T-helper 2 cell (primary cell): ENCODE results near the gene PRKAR1B.

ENCODE experiments used
- DNase-seq, 5 experiments: peaks; one replicate each; pipeline versions ENCODE4 v3.0.0 to v3.0.0-alpha.2; 2012 to 2022

PRKAR1B gene

DNA sequence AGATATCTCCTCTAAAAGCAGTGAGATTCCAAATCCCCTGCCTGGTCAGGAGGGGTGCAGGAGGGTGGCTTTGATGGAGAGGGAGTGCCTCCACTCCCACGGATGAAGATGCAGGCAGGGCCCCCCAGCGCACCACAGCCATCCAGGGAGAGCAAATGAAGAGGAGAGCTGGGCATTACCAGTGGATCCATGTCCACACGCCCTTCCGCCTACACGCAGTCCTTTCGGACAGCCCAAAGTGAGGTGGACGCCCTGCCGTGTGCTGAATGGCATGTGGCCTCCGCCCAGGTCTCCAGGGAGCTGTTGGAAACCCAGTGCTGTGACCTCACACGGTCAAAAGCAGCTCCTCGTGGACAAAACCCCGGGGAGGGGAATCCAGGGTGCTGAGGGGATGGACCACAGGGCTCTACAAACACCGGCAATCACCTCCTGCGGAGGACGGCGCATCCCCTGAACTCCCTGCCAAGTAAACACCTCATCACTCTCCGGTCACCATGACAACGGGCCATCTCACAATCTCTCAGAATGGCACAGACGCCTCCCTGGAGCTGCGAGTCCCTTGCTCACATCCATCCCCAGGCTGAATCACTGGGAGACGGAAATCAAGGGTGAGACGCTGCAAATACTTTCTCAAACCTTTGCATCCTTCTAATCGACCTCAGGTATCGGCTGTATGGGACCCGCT lies 35.6 kb downstream of the PRKAR1B start:
- DNase-seq, result no peak

DNA sequence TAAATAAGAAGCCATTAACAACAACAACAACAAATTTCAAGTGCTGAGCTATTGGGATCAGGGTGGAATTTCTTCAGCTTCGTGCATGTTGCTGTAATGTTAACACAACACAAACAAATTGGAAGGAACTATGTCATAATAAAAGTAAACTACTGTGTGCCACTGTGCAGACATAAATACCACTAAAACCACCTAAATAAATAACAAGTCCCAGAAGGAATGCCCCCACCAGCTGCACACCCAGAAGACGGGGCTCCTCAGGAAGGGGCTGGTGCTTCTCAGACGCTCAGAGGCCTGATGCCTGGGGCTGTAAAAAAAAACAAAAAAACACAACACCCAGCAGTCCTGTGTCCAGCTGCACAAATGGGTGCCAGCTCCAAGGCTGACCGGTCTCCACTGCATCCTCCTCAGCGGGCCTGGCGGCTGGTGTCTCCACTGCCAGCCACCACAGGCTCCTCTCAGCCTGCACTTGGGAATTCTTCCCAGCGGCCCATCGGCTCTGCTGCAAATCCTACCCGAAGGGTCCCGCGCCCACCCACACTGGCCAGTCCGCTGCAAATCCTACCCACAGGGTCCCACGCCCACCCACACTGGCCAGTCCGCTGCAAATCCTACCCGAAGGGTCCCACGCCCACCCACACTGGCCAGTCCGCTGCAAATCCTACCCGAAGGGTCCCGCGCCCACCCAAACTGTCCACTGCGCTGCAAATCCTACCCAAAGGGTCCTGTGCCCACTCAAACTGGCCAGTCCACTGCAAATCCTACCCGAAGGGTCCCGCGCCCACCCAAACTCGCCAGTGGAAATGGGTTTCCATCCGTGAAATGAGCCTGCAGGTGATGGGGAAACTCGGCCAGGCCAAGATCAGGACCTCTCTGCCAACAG lies 36.4 kb downstream of the PRKAR1B start:
- DNase-seq, result no peak

DNA sequence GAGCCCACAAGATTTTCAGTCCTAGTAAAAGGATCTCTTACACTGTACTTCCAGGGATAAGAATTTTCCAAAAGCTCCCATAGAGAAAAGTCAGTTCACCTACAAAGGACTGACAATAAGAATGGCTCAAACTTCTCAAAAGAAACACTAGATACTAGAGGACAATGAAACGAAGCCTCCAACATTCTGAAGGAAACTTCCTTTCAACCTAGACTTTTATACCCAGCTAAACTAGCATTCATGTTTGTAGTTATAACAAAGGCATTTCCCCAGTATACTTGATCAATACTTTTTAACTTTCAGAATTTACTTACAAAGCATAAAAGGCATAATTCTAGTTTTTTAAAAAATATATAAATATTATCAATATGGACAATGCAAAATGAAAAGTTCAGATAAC lies 41.5 kb downstream of the PRKAR1B start:
- no peak for DNase-seq

GRCh38 chr7:684416-684815 lies 42.7 kb downstream of the PRKAR1B start:
- DNase-seq, result no peak

DNA sequence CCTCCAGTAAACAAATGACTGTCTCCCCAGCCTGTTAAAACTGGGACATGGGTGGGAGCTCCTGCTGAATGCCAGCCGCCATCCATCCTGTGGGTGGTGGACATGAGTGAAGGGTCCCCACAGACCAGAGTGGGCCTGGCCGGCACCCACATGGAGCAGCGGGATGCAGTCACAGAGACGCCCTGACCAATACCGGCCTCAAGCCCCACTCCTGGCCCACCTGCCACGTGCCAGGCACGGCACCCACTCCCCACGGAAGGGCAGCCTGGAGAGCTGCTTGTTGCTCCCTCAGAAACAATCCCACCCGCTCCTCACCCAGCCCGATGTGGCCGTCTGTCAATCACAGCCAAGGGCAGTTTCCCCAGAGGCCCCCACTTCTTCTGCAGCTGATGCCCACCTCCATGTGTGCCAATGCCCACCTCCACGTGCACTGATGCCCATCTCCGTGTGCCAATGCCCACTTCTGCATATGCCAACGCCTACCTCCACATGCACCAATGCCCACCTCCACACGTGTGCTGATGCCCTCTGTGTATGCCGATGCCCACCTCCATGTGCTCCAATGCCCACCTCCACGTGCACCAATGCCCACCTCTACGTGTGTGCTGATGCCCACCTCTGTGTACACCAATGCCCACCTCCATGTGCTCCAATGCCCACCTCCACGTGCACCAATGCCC lies 43.4 kb downstream of the PRKAR1B start:
- DNase-seq, result no peak

DNA sequence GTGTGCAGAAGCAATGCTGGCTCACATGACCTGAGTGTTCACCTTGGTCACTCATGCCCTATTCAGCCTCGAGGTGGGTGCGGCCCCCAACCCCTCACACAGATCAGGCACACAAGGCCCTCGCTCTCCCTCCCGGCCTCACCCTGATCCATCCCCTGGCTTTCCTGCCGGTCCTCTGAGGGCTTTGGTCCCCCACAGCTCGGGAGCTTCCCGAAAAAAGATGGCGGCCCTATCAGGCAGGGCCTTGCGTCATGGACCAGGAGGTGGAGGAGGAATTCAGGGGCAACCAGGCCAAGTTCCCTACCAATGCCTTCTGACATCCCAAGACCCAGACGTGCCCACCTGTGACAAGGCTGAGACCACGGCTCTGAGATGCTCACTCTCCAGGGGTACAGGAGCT lies 44.3 kb downstream of the PRKAR1B start:
- no peak for DNase-seq

GRCh38 chr7:681551-682307 lies 45.4 kb downstream of the PRKAR1B start:
- no peak for DNase-seq

GRCh38 chr7:680411-681127 lies 46.5 kb downstream of the PRKAR1B start:
- DNase-seq, result no peak

- no peak for DNase-seq
These were observed 50.1 kb downstream of the PRKAR1B start for GRCh38 chr7:676972-677385.

GRCh38 chr7:676246-676971 lies 50.7 kb downstream of the PRKAR1B start:
- DNase-seq, result no peak

DNA sequence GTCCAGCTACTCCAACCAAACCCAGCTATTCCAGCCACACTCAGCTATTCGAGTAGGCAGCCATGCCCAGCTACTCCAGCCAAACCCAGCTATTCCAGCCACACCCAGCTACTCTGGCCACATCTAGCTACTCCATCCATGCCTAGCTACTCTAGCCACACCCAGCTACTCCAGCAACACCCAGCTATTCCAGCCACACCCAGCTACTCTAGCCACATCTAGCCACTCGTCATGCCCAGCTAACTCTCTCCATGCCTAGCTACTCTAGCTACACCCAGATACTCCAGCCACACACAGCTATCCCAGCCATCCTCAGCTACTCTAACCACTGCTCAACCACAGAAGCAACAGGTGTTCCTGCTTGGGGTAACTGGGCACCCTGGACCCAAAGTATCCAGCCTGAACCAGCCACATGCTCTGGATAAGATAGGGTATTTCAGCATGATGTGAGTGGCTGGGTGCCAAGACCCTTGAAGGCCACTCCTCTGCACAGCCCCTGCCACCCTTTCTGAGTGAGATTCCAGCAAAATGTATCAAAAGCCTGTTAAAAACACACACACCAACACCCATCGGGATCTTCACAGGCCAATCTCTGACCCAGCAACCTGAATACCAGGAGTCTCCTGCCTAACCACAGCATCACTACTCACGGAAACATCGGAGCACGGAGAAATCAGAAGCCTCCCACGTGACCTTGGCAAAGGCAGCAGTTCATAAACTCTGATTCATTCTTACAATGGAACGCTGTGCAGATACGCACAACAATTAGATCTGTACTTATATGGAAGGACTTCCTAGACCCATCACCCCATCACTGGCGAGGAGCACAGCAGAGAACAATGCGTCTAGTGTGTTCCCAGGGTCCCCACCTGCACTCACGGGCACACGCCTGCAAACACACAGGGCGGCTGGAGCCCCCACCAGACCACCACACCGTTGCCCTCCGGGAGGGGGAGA lies 52.3 kb downstream of the PRKAR1B start:
- DNase-seq, result no peak

GRCh38 chr7:673681-674453 lies 53.2 kb downstream of the PRKAR1B start:
- no peak for DNase-seq

GRCh38 chr7:672891-673290 lies 54.2 kb downstream of the PRKAR1B start:
- DNase-seq, result no peak

- no peak for DNase-seq
These were observed 55.6 kb downstream of the PRKAR1B start for GRCh38 chr7:671415-672042.

GRCh38 chr7:670501-671390 lies 56.3 kb downstream of the PRKAR1B start:
- no peak for DNase-seq

GRCh38 chr7:668958-669357 lies 58.1 kb downstream of the PRKAR1B start:
- DNase-seq, result no peak

- no peak for DNase-seq
These were observed 58.7 kb downstream of the PRKAR1B start for GRCh38 chr7:668139-668931.
